HCT116 (cell line): ENCODE data around the gene LDHD. TPM values are rescaled to one million over a fixed set of nuclear protein-coding genes. Genes with fewer than 3 reads are reported as not detected.

ENCODE experiments used
- ATAC-seq: fragments of 200-7000 bp; cut with Tn5 transposase; 2 replicates; pipeline ENCODE4 v1.9.1; 2020; ENCODE audit warnings: mild to moderate bottlenecking, moderate library complexity
- BruUV-seq: library from RNA; stranded (reverse); fragments of 400-500 nt; replicated peaks from 2 replicates; lab custom pipeline; 2021; lab: Mats Ljungman, UMichigan
- CTCF ChIA-PET: fragments of 300-600 bp; sonication (Branson Sonifier 250); formaldehyde crosslinking; loops from one replicate; lab custom pipeline; 2021; ENCODE audit warnings: antibody characterized with exemption; lab: Charles Lee
- POLR2A ChIA-PET: fragments of 300-600, 350-600 bp; sonication (Branson Sonifier 250); formaldehyde crosslinking; loops from one replicate; lab custom pipeline; 2021; ENCODE audit warnings: antibody characterized with exemption; lab: Charles Lee
- RAD21 ChIA-PET, 2 experiments: fragments of 300-600 bp; sonication (Branson Sonifier 250); formaldehyde crosslinking; loops; one replicate each; lab custom pipeline; 2023; ENCODE audit warnings: low total read pairs in 2 of 2; ENCODE audit not compliant: uncharacterized antibody in 2 of 2, unreplicated experiment in 2 of 2, low non-redundant PET in 1 of 2; lab: Charles Lee
- DNase-seq: peaks from one replicate; pipeline ENCODE4 v3.0.0-alpha.2; 2010; ENCODE audit warnings: low read depth, low spot score
- H2AFZ ChIP-seq: fragments of 200-600 bp; shearing (Covaris generic), sonication (generic); 2 replicates; pipeline ENCODE4 v1.6.1; 2017; ENCODE audit warnings: low read depth, mixed run types, mixed read lengths, antibody characterized with exemption, low read length; ENCODE audit not compliant: poor library complexity, severe bottlenecking
- H3K27ac ChIP-seq: 2 replicates; pipeline ENCODE4 v1.5.1; 2012; ENCODE audit warnings: low read depth, low read length
- H3K27me3 ChIP-seq: fragments of 200-600 bp; sonication (generic); 2 replicates; pipeline ENCODE4 v1.6.1; 2016; ENCODE audit warnings: mixed run types, low read length, mixed read lengths; ENCODE audit not compliant: insufficient read depth
- H3K36me3 ChIP-seq, 2 experiments: fragments of 200-500 bp in 1 of 2; fragments of 200-600 bp in 1 of 2; sonication (Bioruptor generic) in 1 of 2; sonication (generic) in 1 of 2; 2 replicates each; pipeline versions ENCODE4 v1.5.1 to v1.6.1; 2014 to 2016; ENCODE audit warnings: low read length in 2 of 2, inconsistent platforms in 1 of 2, mixed read lengths in 1 of 2, mixed run types in 1 of 2; ENCODE audit not compliant: insufficient read depth in 2 of 2, control insufficient read depth in 1 of 2
- H3K4me1 ChIP-seq, 2 experiments: fragments of 200-600 bp in 1 of 2; sonication (generic) in 1 of 2; 2 replicates each; pipeline versions ENCODE4 v1.5.1 to v1.6.1; 2012 to 2017; ENCODE audit warnings: low read length in 2 of 2, inconsistent platforms in 1 of 2, mild to moderate bottlenecking in 1 of 2, mixed read lengths in 1 of 2, mixed run types in 1 of 2, moderate library complexity in 1 of 2; ENCODE audit not compliant: insufficient read depth in 2 of 2, control insufficient read depth in 1 of 2
- H3K4me2 ChIP-seq: fragments of 200-600 bp; sonication (generic); 2 replicates; pipeline ENCODE4 v1.6.1; 2017; ENCODE audit warnings: mixed run types, low read length, mixed read lengths
- H3K4me3 ChIP-seq, 2 experiments: fragments of 200-600 bp in 1 of 2; sonication (generic) in 1 of 2; replicated peaks in 1 of 2; 2 replicates each; pipeline ENCODE4 v1.5.1; 2011 to 2016; ENCODE audit warnings: low read length in 2 of 2, control low read depth in 1 of 2, low read depth in 1 of 2, mild to moderate bottlenecking in 1 of 2, mixed read lengths in 1 of 2, mixed run types in 1 of 2
- H3K79me2 ChIP-seq: fragments of 200-600 bp; sonication (generic); 2 replicates; pipeline ENCODE4 v1.6.1; 2017; ENCODE audit warnings: mild to moderate bottlenecking, mixed run types, low read length, moderate library complexity, mixed read lengths; ENCODE audit not compliant: insufficient read depth
- H3K9ac ChIP-seq: fragments of 200-600 bp; sonication (generic); 2 replicates; pipeline ENCODE4 v1.6.1; 2016; ENCODE audit warnings: low read length, mixed read lengths
- H3K9me2 ChIP-seq: fragments of 200-600 bp; sonication (generic), shearing (Covaris generic); 2 replicates; pipeline ENCODE4 v1.6.1; 2017; ENCODE audit warnings: mixed run types, mild to moderate bottlenecking, moderate library complexity; ENCODE audit not compliant: insufficient read depth
- H3K9me3 ChIP-seq, 2 experiments: fragments of 200-500 bp in 1 of 2; fragments of 200-600 bp in 1 of 2; sonication (Bioruptor generic) in 1 of 2; sonication (generic) in 1 of 2; 2 replicates each; pipeline ENCODE4 v1.6.1; 2014 to 2017; ENCODE audit warnings: low read length in 2 of 2, mixed read lengths in 2 of 2, inconsistent platforms in 1 of 2, low read depth in 1 of 2, mild to moderate bottlenecking in 1 of 2, mixed run types in 1 of 2, moderate library complexity in 1 of 2; ENCODE audit not compliant: control insufficient read depth in 1 of 2, insufficient read depth in 1 of 2
- H4K20me1 ChIP-seq: fragments of 200-600 bp; sonication (generic), shearing (Covaris generic); 2 replicates; pipeline ENCODE4 v1.6.1; 2017; ENCODE audit warnings: mixed run types, mild to moderate bottlenecking, moderate library complexity; ENCODE audit not compliant: insufficient read depth
- CBX3 ChIP-seq: IDR thresholded peaks from 2 replicates; pipeline ENCODE4 v1.6.1; 2012; ENCODE audit warnings: low read depth
- CTCF ChIP-seq, 3 experiments: fragments of 200-600 bp in 1 of 3; sonication (generic) in 1 of 3; IDR thresholded peaks in 2 of 3; conservative IDR thresholded peaks in 1 of 3; 2 replicates each; pipeline ENCODE4 v1.5.1; 2012 to 2017; ENCODE audit warnings: low read depth in 2 of 3, low read length in 2 of 3, antibody characterized with exemption in 1 of 3, borderline replicate concordance in 1 of 3, control low read depth in 1 of 3, mild to moderate bottlenecking in 1 of 3, mixed read lengths in 1 of 3, mixed run types in 1 of 3, moderate library complexity in 1 of 3; ENCODE audit not compliant: insufficient read depth in 1 of 3
- intact Hi-C: fragments of 100-400 bp; cut with micrococcal nuclease; formaldehyde crosslinking; loops from 2 replicates; pipeline ENCODE4 v1.10.0; 2022
- total RNA-seq: library from RNA; stranded (reverse); gene quantifications from one replicate; pipeline ENCODE4 v1.2.1, GENCODE V29; 2021; ENCODE audit not compliant: unreplicated experiment

LDHD gene
- total RNA-seq, 1 experiment from 2014 or later, result 3.4 TPM

GRCh38 chr16:75062135-75062975 is 54.2 kb downstream of the LDHD start:
- intact Hi-C loops, result no loop called here
- TF ChIP-seq CBX3, result no peak
- TF ChIP-seq CTCF (IDR thresholded peaks at IDR 0.05 in 2 of 3, conservative IDR thresholded peaks at IDR 0.05 in 1 of 3; ENCODE audit: borderline replicate concordance in 1 of 3, insufficient read depth in 1 of 3, low read depth in 2 of 3, low read length in 2 of 3), result peak in 1 of 3 experiments; percentile 31; a peak in 2 of 6 replicates
- TF ChIP-seq, all 23 proteins: peak for 1
- Histone ChIP-seq H3K4me2 (no peak overlapping the region), H3K9me3 (no peaks in the 10 kb centered on the region), H3K9me2 (no peaks in the 10 kb centered on the region), H3K4me1 (no peaks in the 10 kb centered on the region; a peak in 1 of 4 replicates), H4K20me1 (no peaks in the 10 kb centered on the region; the same call in 1 of the 2 replicates), H3K36me3 (no peaks in the 10 kb centered on the region), H2AFZ (no peak overlapping the region), H3K4me3 (no peak overlapping the region), H3K9ac (no peak overlapping the region), H3K27ac (no peak overlapping the region), H3K79me2 (peaks cover 72% of the 10 kb centered on the region), H3K27me3 (no peaks in the 10 kb centered on the region)
- ChIA-PET RAD21 (no interaction called here), POLR2A (interaction anchor here (0.5 kb wide), 1 partner anchor 135 kb away, joined by 3 read pairs; no protein-coding TSS in a partner anchor), CTCF (interaction anchor here (0.9 to 1.1 kb wide), 2 partner anchors 10 to 51 kb away, joined by 3 read pairs; no protein-coding TSS in a partner anchor)
- ATAC-seq, result no peak
- BruUV-seq, result no TSS peak
- DNase-seq, result no peak

Other genes starting within 250 kb of the LDHD start
- 96.9 TPM for gene WDR59, start 131.7 kb downstream of the LDHD start, total RNA-seq
- gene ZNRF1, start 117.8 kb downstream of the LDHD start, total RNA-seq, result 48.2 TPM
- gene ZFP1, start 31.7 kb upstream of the LDHD start, total RNA-seq, result 12.8 TPM
- 10.0 TPM for gene CTRB2, start 90.4 kb upstream of the LDHD start, total RNA-seq
- gene CTRB1, start 102.2 kb upstream of the LDHD start, total RNA-seq, result 5.6 TPM
- gene BCAR1, start 134.8 kb upstream of the LDHD start, total RNA-seq, result 49.6 TPM